Measurements from ENCODE around the gene PODXL2. TPM values are rescaled to one million over a fixed set of nuclear protein-coding genes. Genes with fewer than 3 reads are reported as not detected.

The PODXL2 gene
- total RNA-seq, 4 donors from 2014 or later = 2.1 to 5.5 (median 4.4) TPM

GRCh38 chr3:127630811-127631714 is 2.1 kb downstream of the PODXL2 start:
- 89 to 90% methylated on average over 10 to 11 of the region's 12 CpGs for WGBS, 2 donors
- Histone ChIP-seq H3K36me3 (no peaks in the 10 kb centered on the region), H3K9me3 (no peaks in the 10 kb centered on the region), H3K27me3 (peaks cover 0 to 48% (median 0%) of the 10 kb centered on the region in 4 donors), H3K27ac (no peak overlapping the region), H3K4me3 (no peak overlapping the region), H3K4me1 (peaks cover 11 to 14% (median 13%) of the 10 kb centered on the region in 3 donors)
- intact Hi-C loops (cut with DNase I) = no loop called here
- TF ChIP-seq CTCF (IDR thresholded peaks at IDR 0.05) (no peak), POLR2A (IDR thresholded peaks at IDR 0.05) (no peak)
- DNase-seq = no peak

- TF ChIP-seq CTCF (IDR thresholded peaks at IDR 0.05) (no peak), POLR2A (IDR thresholded peaks at IDR 0.05) (no peak)
Measured at GRCh38 chr3:127632035-127632820, 3.2 kb downstream of the PODXL2 start.

GRCh38 chr3:127634653-127635052 is 5.7 kb downstream of the PODXL2 start:
- no peaks in the 10 kb centered on the region for H3K9me3 ChIP-seq
- peaks cover 0 to 38% (median 0%) of the 10 kb centered on the region in 4 donors for H3K27me3 ChIP-seq
- DNase-seq = no peak
- H3K4me1 ChIP-seq = peaks cover 8 to 9% (median 8%) of the 10 kb centered on the region in 3 donors
- H3K36me3 ChIP-seq = no peaks in the 10 kb centered on the region
- TF ChIP-seq CTCF (IDR thresholded peaks at IDR 0.05) = no peak
- TF ChIP-seq POLR2A (IDR thresholded peaks at IDR 0.05) = no peak
- 90 to 92% methylated on average over 12 of the region's 12 CpGs for WGBS, 2 donors
- intact Hi-C loops (cut with DNase I) = no loop called here
- no peak overlapping the region for H3K4me3 ChIP-seq
- H3K27ac ChIP-seq = no peak overlapping the region

More at GRCh38 chr3:127632035-127632820, 3.2 kb downstream of the PODXL2 start:
- Histone ChIP-seq H3K36me3 (no peaks in the 10 kb centered on the region), H3K4me3 (no peak overlapping the region), H3K27ac (no peak overlapping the region), H3K4me1 (peaks cover 11 to 14% (median 13%) of the 10 kb centered on the region in 3 donors), H3K9me3 (no peaks in the 10 kb centered on the region), H3K27me3 (peaks cover 0 to 56% (median 0%) of the 10 kb centered on the region in 4 donors)
- DNase-seq = no peak
- WGBS, 2 donors = 66 to 69% methylated on average over 7 to 8 of the region's 8 CpGs
- intact Hi-C loops (cut with DNase I) = no loop called here

GRCh38 chr3:127637546-127637945 is 8.6 kb downstream of the PODXL2 start:
- 57 to 77% methylated on average over 3 of the region's 3 CpGs for WGBS, 2 donors
- DNase-seq = no peak
- no peaks in the 10 kb centered on the region for H3K9me3 ChIP-seq
- H3K36me3 ChIP-seq = no peaks in the 10 kb centered on the region
- H3K4me1 ChIP-seq = no peaks in the 10 kb centered on the region
- peaks cover 0 to 11% (median 0%) of the 10 kb centered on the region in 4 donors for H3K27me3 ChIP-seq
- intact Hi-C loops (cut with DNase I) = no loop called here
- TF ChIP-seq POLR2A (IDR thresholded peaks at IDR 0.05) (no peak), CTCF (IDR thresholded peaks at IDR 0.05) (no peak)
- H3K27ac ChIP-seq = no peak overlapping the region
- H3K4me3 ChIP-seq = no peak overlapping the region

GRCh38 chr3:127637971-127638370 is 9.0 kb downstream of the PODXL2 start:
- no peak for TF ChIP-seq CTCF (IDR thresholded peaks at IDR 0.05)
- TF ChIP-seq POLR2A (IDR thresholded peaks at IDR 0.05) = no peak
- no peak for DNase-seq
- intact Hi-C loops (cut with DNase I) = no loop called here
- Histone ChIP-seq H3K27ac (no peak overlapping the region), H3K4me3 (no peak overlapping the region), H3K27me3 (peaks cover 0 to 8% (median 0%) of the 10 kb centered on the region in 4 donors), H3K4me1 (no peaks in the 10 kb centered on the region), H3K9me3 (no peaks in the 10 kb centered on the region), H3K36me3 (no peaks in the 10 kb centered on the region)
